OCI-LY7 (cell line): ENCODE results near the gene MLLT10.

Experiments used
- EZH2phosphoT487 ChIP-seq: fragments of 200-600 bp; sonication (generic); IDR thresholded peaks from 2 replicates; pipeline ENCODE4 v1.6.1; 2018; ENCODE audit warnings: low read depth, borderline replicate concordance, mild to moderate bottlenecking, mixed run types, antibody characterized with exemption, low read length, moderate library complexity, mixed read lengths
- TF ChIP-seq, protein P1 (sequence below): fragments of 200-600 bp; sonication (generic); conservative IDR thresholded peaks from 2 replicates; pipeline ENCODE4 v1.5.1; 2014; ENCODE audit warnings: mild to moderate bottlenecking, antibody characterized with exemption, low read length, moderate library complexity, mixed read lengths

GRCh38 chr10:21670391-21670790 lies 136.4 kb downstream of the MLLT10 start:
- TF ChIP-seq, protein P1, sequence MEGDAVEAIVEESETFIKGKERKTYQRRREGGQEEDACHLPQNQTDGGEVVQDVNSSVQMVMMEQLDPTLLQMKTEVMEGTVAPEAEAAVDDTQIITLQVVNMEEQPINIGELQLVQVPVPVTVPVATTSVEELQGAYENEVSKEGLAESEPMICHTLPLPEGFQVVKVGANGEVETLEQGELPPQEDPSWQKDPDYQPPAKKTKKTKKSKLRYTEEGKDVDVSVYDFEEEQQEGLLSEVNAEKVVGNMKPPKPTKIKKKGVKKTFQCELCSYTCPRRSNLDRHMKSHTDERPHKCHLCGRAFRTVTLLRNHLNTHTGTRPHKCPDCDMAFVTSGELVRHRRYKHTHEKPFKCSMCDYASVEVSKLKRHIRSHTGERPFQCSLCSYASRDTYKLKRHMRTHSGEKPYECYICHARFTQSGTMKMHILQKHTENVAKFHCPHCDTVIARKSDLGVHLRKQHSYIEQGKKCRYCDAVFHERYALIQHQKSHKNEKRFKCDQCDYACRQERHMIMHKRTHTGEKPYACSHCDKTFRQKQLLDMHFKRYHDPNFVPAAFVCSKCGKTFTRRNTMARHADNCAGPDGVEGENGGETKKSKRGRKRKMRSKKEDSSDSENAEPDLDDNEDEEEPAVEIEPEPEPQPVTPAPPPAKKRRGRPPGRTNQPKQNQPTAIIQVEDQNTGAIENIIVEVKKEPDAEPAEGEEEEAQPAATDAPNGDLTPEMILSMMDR = no peak
- TF ChIP-seq EZH2phosphoT487 = no peak
